ENCODE measurements around the gene DIRAS1.

DNA sequence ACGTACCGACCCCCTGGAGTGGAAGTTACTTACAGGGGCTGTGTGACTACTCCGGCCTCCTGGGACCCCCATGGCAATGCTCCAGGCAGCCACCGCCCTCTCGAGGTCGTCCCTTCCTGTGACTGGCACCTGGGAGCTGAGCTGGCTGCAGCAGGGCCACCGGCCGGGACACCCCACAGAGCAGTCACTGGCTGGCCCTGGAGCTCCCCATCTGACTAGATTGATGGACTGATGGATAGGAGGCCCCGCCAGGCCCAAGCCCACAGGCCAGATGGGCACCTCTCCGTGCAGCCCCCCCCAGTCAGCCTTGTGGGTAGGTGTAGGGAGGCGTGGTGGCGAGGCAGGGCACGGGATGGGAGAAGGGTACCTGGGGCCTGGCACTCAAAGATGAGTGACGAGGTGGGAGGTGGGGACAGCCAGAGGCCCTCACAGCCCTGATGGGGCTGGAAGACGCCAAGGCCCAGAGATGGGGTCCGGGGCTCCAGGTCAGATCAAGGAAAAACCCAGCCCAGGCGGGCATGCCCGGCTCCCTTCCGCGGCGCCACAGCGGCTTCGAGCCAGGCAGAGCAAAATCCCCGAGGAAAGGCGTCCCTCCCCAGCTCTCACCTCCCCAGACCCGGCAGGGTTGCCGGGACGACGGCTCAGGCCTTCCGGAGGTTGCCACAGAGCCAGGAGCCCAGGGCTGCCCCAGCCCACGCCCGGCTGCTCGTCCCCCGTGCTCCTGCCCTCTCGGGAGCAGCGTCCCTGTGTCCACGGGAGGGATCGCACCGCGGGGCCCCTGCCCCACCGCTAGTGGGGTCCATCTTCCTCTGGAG, 10.2 kb upstream of the DIRAS1 start:
- TF ChIP-seq, protein P1, sequence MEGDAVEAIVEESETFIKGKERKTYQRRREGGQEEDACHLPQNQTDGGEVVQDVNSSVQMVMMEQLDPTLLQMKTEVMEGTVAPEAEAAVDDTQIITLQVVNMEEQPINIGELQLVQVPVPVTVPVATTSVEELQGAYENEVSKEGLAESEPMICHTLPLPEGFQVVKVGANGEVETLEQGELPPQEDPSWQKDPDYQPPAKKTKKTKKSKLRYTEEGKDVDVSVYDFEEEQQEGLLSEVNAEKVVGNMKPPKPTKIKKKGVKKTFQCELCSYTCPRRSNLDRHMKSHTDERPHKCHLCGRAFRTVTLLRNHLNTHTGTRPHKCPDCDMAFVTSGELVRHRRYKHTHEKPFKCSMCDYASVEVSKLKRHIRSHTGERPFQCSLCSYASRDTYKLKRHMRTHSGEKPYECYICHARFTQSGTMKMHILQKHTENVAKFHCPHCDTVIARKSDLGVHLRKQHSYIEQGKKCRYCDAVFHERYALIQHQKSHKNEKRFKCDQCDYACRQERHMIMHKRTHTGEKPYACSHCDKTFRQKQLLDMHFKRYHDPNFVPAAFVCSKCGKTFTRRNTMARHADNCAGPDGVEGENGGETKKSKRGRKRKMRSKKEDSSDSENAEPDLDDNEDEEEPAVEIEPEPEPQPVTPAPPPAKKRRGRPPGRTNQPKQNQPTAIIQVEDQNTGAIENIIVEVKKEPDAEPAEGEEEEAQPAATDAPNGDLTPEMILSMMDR (IDR thresholded peaks at IDR 0.05; ENCODE audit: low read depth, low read length): no peak
- TF ChIP-seq EZH2phosphoT487 (IDR thresholded peaks at IDR 0.05; ENCODE audit: low read depth): no peak

All from OCI-LY3 (cell line).